Panc1 (cell line): ENCODE results near the gene PDE4B.

Source experiments
- POLR2AphosphoS5 ChIP-seq: IDR thresholded peaks from 2 replicates; pipeline ENCODE4 v1.6.1; 2012; ENCODE audit warnings: mild to moderate bottlenecking, low read depth, low read length, moderate library complexity
- REST ChIP-seq, 2 experiments: IDR thresholded peaks; 2 replicates each; pipeline ENCODE4 v1.6.1; 2011 to 2012; ENCODE audit warnings: low read depth in 2 of 2, control low read depth in 1 of 2, low read length in 1 of 2, mild to moderate bottlenecking in 1 of 2, moderate library complexity in 1 of 2; ENCODE audit not compliant: insufficient read depth in 1 of 2
- TCF7L2 ChIP-seq: IDR thresholded peaks from 2 replicates; pipeline ENCODE4 v1.6.1; 2011; ENCODE audit warnings: mild to moderate bottlenecking, low read depth, low read length, inconsistent platforms
- TF ChIP-seq, protein P1 (sequence below): fragments of 450-650 bp; IDR thresholded peaks from 2 replicates; pipeline ENCODE4 v1.5.1; 2017; ENCODE audit warnings: mild to moderate bottlenecking

DNA sequence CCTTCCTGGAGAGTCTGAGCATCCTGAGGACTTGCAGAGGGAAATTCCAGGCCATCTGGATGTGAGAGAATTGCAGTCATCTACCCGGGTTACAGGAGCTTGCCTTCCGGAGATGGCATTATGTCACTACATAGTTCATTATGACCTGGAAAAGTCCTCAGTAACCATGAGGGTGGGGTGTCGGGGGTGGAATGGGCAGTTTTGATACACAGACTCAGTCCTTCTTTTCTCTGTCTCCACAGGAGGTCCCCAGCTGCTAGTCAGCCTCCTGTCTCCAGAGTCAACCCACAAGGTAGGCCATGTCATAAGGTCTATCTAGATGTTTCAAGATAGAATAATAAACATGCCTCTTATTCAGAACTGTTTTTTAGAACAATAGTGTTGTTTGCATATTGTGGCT is 473.1 kb downstream of the PDE4B start:
- TF ChIP-seq POLR2AphosphoS5 = no peak
- TF ChIP-seq, protein P1, sequence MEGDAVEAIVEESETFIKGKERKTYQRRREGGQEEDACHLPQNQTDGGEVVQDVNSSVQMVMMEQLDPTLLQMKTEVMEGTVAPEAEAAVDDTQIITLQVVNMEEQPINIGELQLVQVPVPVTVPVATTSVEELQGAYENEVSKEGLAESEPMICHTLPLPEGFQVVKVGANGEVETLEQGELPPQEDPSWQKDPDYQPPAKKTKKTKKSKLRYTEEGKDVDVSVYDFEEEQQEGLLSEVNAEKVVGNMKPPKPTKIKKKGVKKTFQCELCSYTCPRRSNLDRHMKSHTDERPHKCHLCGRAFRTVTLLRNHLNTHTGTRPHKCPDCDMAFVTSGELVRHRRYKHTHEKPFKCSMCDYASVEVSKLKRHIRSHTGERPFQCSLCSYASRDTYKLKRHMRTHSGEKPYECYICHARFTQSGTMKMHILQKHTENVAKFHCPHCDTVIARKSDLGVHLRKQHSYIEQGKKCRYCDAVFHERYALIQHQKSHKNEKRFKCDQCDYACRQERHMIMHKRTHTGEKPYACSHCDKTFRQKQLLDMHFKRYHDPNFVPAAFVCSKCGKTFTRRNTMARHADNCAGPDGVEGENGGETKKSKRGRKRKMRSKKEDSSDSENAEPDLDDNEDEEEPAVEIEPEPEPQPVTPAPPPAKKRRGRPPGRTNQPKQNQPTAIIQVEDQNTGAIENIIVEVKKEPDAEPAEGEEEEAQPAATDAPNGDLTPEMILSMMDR = no peak
- TF ChIP-seq REST (IDR thresholded peaks at IDR 0.05; ENCODE audit: insufficient read depth in 1 of 2, low read depth in 2 of 2, low read length in 1 of 2) = no peak
- no peak for TF ChIP-seq TCF7L2
